Measurements from ENCODE around the gene TMCC1. TPM values are rescaled to one million over a fixed set of nuclear protein-coding genes. Genes with fewer than 3 reads are reported as not detected.

TMCC1 gene
- total RNA-seq, 1 experiment from 2014 or later, result 20.8 TPM

- no peak for DNase-seq
- H3K36me3 ChIP-seq, result no peaks in the 10 kb centered on the region
- no peaks in the 10 kb centered on the region for H3K27me3 ChIP-seq
- H3K9me3 ChIP-seq, result no peaks in the 10 kb centered on the region
- no peak overlapping the region for H3K4me3 ChIP-seq
Measured at GRCh38 chr3:129624347-129625071, 269.0 kb downstream of the TMCC1 start.

- H3K27me3 ChIP-seq, result no peaks in the 10 kb centered on the region
- no peak overlapping the region for H3K4me3 ChIP-seq
- no peak for DNase-seq
- H3K36me3 ChIP-seq, result no peaks in the 10 kb centered on the region
- H3K9me3 ChIP-seq, result no peaks in the 10 kb centered on the region
Measured at GRCh38 chr3:129623447-129624118, 269.9 kb downstream of the TMCC1 start.

- H3K4me3 ChIP-seq, result no peak overlapping the region
- DNase-seq, result no peak
- H3K27me3 ChIP-seq, result no peaks in the 10 kb centered on the region
- no peaks in the 10 kb centered on the region for H3K9me3 ChIP-seq
- no peaks in the 10 kb centered on the region for H3K36me3 ChIP-seq
Measured at GRCh38 chr3:129622933-129623332, 270.6 kb downstream of the TMCC1 start.

- no peak for DNase-seq
- Histone ChIP-seq H3K9me3 (no peaks in the 10 kb centered on the region), H3K27me3 (no peaks in the 10 kb centered on the region), H3K36me3 (no peaks in the 10 kb centered on the region), H3K4me3 (no peak overlapping the region)
Measured at GRCh38 chr3:129622226-129622874, 271.2 kb downstream of the TMCC1 start.

GRCh38 chr3:129621626-129622225 is 271.8 kb downstream of the TMCC1 start:
- H3K27me3 ChIP-seq, result no peaks in the 10 kb centered on the region
- H3K9me3 ChIP-seq, result no peaks in the 10 kb centered on the region
- H3K4me3 ChIP-seq, result no peak overlapping the region
- no peaks in the 10 kb centered on the region for H3K36me3 ChIP-seq
- no peak for DNase-seq

GRCh38 chr3:129620828-129621559 is 272.5 kb downstream of the TMCC1 start:
- Histone ChIP-seq H3K4me3 (no peak overlapping the region), H3K36me3 (no peaks in the 10 kb centered on the region), H3K27me3 (no peaks in the 10 kb centered on the region), H3K9me3 (no peaks in the 10 kb centered on the region)
- DNase-seq, result no peak

GRCh38 chr3:129619726-129620162 is 273.8 kb downstream of the TMCC1 start:
- DNase-seq, result no peak
- Histone ChIP-seq H3K27me3 (no peaks in the 10 kb centered on the region), H3K4me3 (no peak overlapping the region), H3K9me3 (no peaks in the 10 kb centered on the region), H3K36me3 (no peaks in the 10 kb centered on the region)

- no peaks in the 10 kb centered on the region for H3K9me3 ChIP-seq
- no peak for DNase-seq
- H3K36me3 ChIP-seq, result no peaks in the 10 kb centered on the region
- no peak overlapping the region for H3K4me3 ChIP-seq
- H3K27me3 ChIP-seq, result no peaks in the 10 kb centered on the region
Measured at GRCh38 chr3:129618901-129619671, 274.4 kb downstream of the TMCC1 start.

- H3K36me3 ChIP-seq, result no peaks in the 10 kb centered on the region
- H3K27me3 ChIP-seq, result no peaks in the 10 kb centered on the region
- H3K9me3 ChIP-seq, result no peaks in the 10 kb centered on the region
- H3K4me3 ChIP-seq, result no peak overlapping the region
- DNase-seq, result no peak
Measured at GRCh38 chr3:129618186-129618820, 275.2 kb downstream of the TMCC1 start.

GRCh38 chr3:129617381-129618185 is 275.9 kb downstream of the TMCC1 start:
- Histone ChIP-seq H3K9me3 (no peaks in the 10 kb centered on the region), H3K36me3 (no peaks in the 10 kb centered on the region), H3K4me3 (no peak overlapping the region), H3K27me3 (no peaks in the 10 kb centered on the region)
- no peak for DNase-seq

- no peak for DNase-seq
- Histone ChIP-seq H3K36me3 (no peaks in the 10 kb centered on the region), H3K4me3 (no peak overlapping the region), H3K9me3 (no peaks in the 10 kb centered on the region), H3K27me3 (no peaks in the 10 kb centered on the region)
Measured at GRCh38 chr3:129616713-129617112, 276.8 kb downstream of the TMCC1 start.

GRCh38 chr3:129616291-129616690 is 277.2 kb downstream of the TMCC1 start:
- no peak for DNase-seq
- H3K4me3 ChIP-seq, result no peak overlapping the region
- H3K9me3 ChIP-seq, result no peaks in the 10 kb centered on the region

GRCh38 chr3:129615751-129616281 is 277.7 kb downstream of the TMCC1 start:
- H3K36me3 ChIP-seq, result no peaks in the 10 kb centered on the region
- H3K4me3 ChIP-seq, result no peak overlapping the region
- no peak for DNase-seq
- no peaks in the 10 kb centered on the region for H3K27me3 ChIP-seq
- no peaks in the 10 kb centered on the region for H3K9me3 ChIP-seq

More at GRCh38 chr3:129616291-129616690, 277.2 kb downstream of the TMCC1 start:
- H3K36me3 ChIP-seq, result no peaks in the 10 kb centered on the region
- H3K27me3 ChIP-seq, result no peaks in the 10 kb centered on the region

GRCh38 chr3:129614927-129615363 is 278.6 kb downstream of the TMCC1 start:
- no peaks in the 10 kb centered on the region for H3K36me3 ChIP-seq
- DNase-seq, result no peak

GRCh38 chr3:129614435-129614834 is 279.1 kb downstream of the TMCC1 start:
- no peaks in the 10 kb centered on the region for H3K36me3 ChIP-seq
- DNase-seq, result no peak
- H3K4me3 ChIP-seq, result no peak overlapping the region
- H3K9me3 ChIP-seq, result no peaks in the 10 kb centered on the region
- no peaks in the 10 kb centered on the region for H3K27me3 ChIP-seq

More at GRCh38 chr3:129614927-129615363, 278.6 kb downstream of the TMCC1 start:
- Histone ChIP-seq H3K9me3 (no peaks in the 10 kb centered on the region), H3K27me3 (no peaks in the 10 kb centered on the region), H3K4me3 (no peak overlapping the region)
